ENCODE measurements around the gene DNAL1.

The DNAL1 gene

GRCh38 chr14:73713206-73713802 lies 68.5 kb downstream of the DNAL1 start:
- TF ChIP-seq, protein P1, sequence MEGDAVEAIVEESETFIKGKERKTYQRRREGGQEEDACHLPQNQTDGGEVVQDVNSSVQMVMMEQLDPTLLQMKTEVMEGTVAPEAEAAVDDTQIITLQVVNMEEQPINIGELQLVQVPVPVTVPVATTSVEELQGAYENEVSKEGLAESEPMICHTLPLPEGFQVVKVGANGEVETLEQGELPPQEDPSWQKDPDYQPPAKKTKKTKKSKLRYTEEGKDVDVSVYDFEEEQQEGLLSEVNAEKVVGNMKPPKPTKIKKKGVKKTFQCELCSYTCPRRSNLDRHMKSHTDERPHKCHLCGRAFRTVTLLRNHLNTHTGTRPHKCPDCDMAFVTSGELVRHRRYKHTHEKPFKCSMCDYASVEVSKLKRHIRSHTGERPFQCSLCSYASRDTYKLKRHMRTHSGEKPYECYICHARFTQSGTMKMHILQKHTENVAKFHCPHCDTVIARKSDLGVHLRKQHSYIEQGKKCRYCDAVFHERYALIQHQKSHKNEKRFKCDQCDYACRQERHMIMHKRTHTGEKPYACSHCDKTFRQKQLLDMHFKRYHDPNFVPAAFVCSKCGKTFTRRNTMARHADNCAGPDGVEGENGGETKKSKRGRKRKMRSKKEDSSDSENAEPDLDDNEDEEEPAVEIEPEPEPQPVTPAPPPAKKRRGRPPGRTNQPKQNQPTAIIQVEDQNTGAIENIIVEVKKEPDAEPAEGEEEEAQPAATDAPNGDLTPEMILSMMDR (IDR thresholded peaks at IDR 0.05) = no peak

GRCh38 chr14:73713803-73714655 lies 69.2 kb downstream of the DNAL1 start, which contains the start of gene PNMA1:
PNMA1 (minus strand) TSS chr14:73714384; CDS start chr14:73713639, 745 bp downstream.
- TF ChIP-seq, protein P1 (IDR thresholded peaks at IDR 0.05) = no peak

DNA sequence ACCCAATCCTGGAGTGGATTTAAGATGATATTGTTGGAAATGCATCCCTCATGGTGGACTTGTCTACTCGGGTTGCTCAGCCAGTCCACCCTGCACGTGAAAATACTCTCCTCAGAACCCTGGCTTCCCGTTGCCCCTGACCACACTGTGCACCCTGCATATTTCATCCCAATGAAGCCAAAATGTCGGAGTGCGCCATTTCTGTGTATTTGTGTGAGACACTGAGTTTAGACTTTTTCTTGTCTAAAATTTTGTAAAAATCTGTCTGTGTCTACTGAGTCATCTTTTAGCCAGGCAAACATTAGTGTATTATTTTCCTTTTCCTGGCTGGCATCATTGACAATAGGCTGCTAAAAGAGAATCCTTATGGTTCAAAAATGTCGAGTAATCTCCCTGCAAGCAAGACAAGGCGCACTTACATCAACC lies 69.9 kb downstream of the DNAL1 start:
- TF ChIP-seq, protein P1 (IDR thresholded peaks at IDR 0.05) = no peak

DNA sequence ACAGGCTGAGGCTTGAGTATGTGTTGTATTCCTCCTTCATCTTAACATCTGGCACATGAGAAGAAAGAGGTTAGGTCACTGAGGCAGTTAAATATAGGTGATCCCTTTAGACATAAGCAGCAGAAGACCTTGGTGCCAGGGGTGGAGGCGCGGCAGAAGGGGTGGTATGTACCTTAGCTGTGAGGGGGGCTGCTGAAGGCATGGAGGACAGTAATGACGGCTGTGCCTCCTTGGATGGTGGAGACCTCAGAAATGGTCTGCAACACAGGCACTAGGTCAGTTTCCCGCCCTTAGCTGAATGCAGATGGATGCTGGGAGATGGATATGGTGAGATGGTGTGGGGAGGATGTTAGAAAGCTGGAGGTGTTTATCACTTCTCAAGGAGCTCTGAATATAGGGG lies 70.9 kb downstream of the DNAL1 start:
- TF ChIP-seq, protein P1 (IDR thresholded peaks at IDR 0.05) = no peak

DNA sequence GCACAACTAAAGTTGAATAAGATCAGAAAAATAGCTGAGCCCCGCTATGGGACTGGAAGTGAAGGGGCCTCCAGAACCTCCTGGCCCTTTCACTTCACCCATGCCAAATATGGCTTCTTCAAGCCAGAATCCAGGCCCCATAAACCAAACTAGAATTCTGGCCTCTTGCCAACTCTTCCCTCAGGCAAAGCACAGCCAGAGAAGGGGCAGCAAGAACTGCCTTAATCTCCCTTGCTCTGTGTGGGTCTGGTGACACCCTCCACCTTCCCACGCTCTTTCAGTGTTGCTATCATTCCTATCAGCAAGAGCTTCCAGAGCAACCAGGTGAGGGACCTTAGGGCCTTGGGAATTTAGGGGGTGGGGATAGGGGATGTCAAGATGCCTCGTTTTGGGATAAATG lies 72.5 kb downstream of the DNAL1 start:
- TF ChIP-seq, protein P1 (IDR thresholded peaks at IDR 0.05) = no peak

GRCh38 chr14:73717711-73718417 lies 73.1 kb downstream of the DNAL1 start:
- TF ChIP-seq, protein P1 (IDR thresholded peaks at IDR 0.05) = no peak

DNA sequence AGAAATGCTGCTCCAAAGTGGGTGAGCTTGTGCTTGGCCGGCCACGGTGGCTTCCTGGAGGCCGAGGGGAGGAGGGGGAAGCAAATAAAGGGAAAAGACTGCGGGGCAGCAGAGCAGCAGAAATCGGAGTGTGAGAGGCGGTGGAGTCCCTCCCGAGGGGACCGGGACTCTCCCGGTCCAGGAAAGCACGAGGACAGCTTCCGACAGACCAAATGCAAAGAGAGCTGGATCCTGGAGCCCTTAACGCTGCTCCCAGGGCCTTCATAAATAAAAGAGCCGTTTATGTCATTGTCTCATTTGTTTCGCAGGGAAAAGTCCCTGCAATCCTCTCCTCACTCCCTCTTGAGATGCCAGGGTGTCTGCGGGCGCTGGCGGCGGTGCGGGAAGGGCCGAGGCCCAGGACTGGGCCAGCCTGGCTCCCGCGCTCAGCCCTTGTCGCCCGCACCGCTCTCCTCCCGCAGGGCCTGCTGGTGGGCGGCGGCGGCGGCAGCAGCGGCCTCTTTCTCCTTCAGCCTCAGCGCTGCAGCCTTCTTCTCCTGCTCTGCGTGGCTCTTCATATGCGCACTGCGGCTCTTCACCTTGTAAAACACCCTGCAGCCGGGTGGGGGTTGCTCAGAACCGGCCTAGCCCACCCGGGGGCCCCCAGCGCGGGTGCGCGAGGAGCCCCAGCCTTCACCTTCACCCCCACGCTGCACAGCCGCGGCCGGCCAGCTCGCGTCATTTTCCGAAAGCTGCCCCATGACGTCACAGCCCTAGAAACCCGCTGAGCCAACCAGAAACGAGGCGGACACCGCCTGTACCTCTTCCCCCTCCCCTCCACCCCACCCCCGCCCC lies 73.8 kb downstream of the DNAL1 start:
- TF ChIP-seq, protein P1 (IDR thresholded peaks at IDR 0.05) = no peak
